H1 (cell line): ENCODE data around the gene SKA3. TPM values are rescaled to one million over a fixed set of nuclear protein-coding genes. Genes with fewer than 3 reads are reported as not detected.
A peak's percentile ranks its signal among the peaks of the same experiment; 100 is the strongest.

Source experiments
- CTCF ChIA-PET: fragments of 300-600 bp; sonication (Branson Sonifier 250); formaldehyde crosslinking; loops from one replicate; lab custom pipeline; 2021; ENCODE audit not compliant: partially characterized antibody; lab: Charles Lee
- POLR2A ChIA-PET: fragments of 300-600 bp; sonication (Branson Sonifier 250); formaldehyde crosslinking; loops from one replicate; lab custom pipeline; 2021; ENCODE audit warnings: inconsistent platforms; ENCODE audit not compliant: partially characterized antibody; lab: Charles Lee
- DNase-seq, 2 experiments: peaks; one replicate each; pipeline versions ENCODE4 v3.0.0 to v3.0.0-alpha.2; 2010 to 2022; ENCODE audit warnings: low spot score in 2 of 2, low read depth in 1 of 2, mixed read lengths in 1 of 2
- FAIRE-seq: peaks from 2 replicates; lab custom pipeline; 2011; peaks lifted over from hg19 to GRCh38; lab: Jason Lieb, UNC
- H2AFZ ChIP-seq: 2 replicates; pipeline ENCODE4 v1.8.1; 2012; ENCODE audit warnings: low read length, inconsistent platforms
- H2AK5ac ChIP-seq: 2 replicates; pipeline ENCODE4 v1.6.1; 2013; ENCODE audit warnings: low read depth, low read length
- H2BK120ac ChIP-seq: replicated peaks from 2 replicates; pipeline ENCODE3; 2013; ENCODE audit warnings: low read depth, low read length, inconsistent platforms
- H2BK12ac ChIP-seq: 2 replicates; pipeline ENCODE4 v1.6.1; 2013; ENCODE audit warnings: low read depth, low read length
- H2BK15ac ChIP-seq: 2 replicates; pipeline ENCODE4 v1.6.1; 2013; ENCODE audit warnings: low read length
- H2BK20ac ChIP-seq: 2 replicates; pipeline ENCODE4 v1.6.1; 2013; ENCODE audit warnings: low read length
- H2BK5ac ChIP-seq: 2 replicates; pipeline ENCODE4 v1.6.1; 2013; ENCODE audit warnings: low read depth, low read length
- H3K14ac ChIP-seq: 2 replicates; pipeline ENCODE4 v1.6.1; 2013; ENCODE audit warnings: inconsistent platforms; ENCODE audit not compliant: insufficient read length
- H3K18ac ChIP-seq: 2 replicates; pipeline ENCODE4 v1.6.1; 2013; ENCODE audit warnings: low read length; ENCODE audit errors: extremely low read depth
- H3K23ac ChIP-seq: 2 replicates; pipeline ENCODE4 v1.6.1; 2013; ENCODE audit warnings: inconsistent platforms; ENCODE audit not compliant: insufficient read length
- H3K23me2 ChIP-seq: 2 replicates; pipeline ENCODE4 v1.6.1; 2013; ENCODE audit warnings: low read depth, low read length
- H3K27ac ChIP-seq: 2 replicates; pipeline ENCODE4 v1.6.1; 2011; ENCODE audit warnings: low read depth, low read length, inconsistent platforms
- H3K27me3 ChIP-seq, 4 experiments: replicated peaks in 1 of 4; 1 replicate in 1 of 4; 2 replicates in 3 of 4; pipeline versions ENCODE4 v1.6.1 to v1.8.1; 2011 to 2013; ENCODE audit warnings: low read length in 3 of 4, mild to moderate bottlenecking in 3 of 4, inconsistent platforms in 2 of 4, mixed read lengths in 2 of 4, moderate library complexity in 1 of 4; ENCODE audit not compliant: control insufficient read depth in 3 of 4, insufficient read depth in 3 of 4; ENCODE audit errors: extremely low read depth in 1 of 4
- H3K36me3 ChIP-seq, 4 experiments: 2 replicates each; pipeline versions ENCODE4 v1.6.1 to v1.8.1; 2011 to 2013; ENCODE audit warnings: mild to moderate bottlenecking in 4 of 4, low read length in 3 of 4, moderate library complexity in 2 of 4, control low read depth in 1 of 4, inconsistent platforms in 1 of 4; ENCODE audit not compliant: insufficient read depth in 4 of 4, control insufficient read depth in 2 of 4
- H3K4ac ChIP-seq: replicated peaks from 2 replicates; pipeline ENCODE3; 2013; ENCODE audit warnings: low read length, low read depth, mixed read lengths, inconsistent platforms; ENCODE audit not compliant: insufficient read length
- H3K4me1 ChIP-seq, 4 experiments: replicated peaks in 1 of 4; 1 replicate in 1 of 4; 2 replicates in 3 of 4; pipeline versions ENCODE4 v1.6.1 to v1.8.1; 2011 to 2013; ENCODE audit warnings: low read length in 3 of 4, inconsistent platforms in 2 of 4, mixed read lengths in 1 of 4; ENCODE audit not compliant: insufficient read depth in 4 of 4, control insufficient read depth in 3 of 4
- H3K4me2 ChIP-seq, 2 experiments: 2 replicates each; pipeline versions ENCODE4 v1.6.1 to v1.8.1; 2011 to 2013; ENCODE audit warnings: low read depth in 2 of 2, low read length in 2 of 2, control low read depth in 1 of 2, inconsistent platforms in 1 of 2, mild to moderate bottlenecking in 1 of 2; ENCODE audit not compliant: insufficient read depth in 1 of 2
- H3K4me3 ChIP-seq, 4 experiments: fragments of 200-600, 300-600 bp in 1 of 4; sonication (generic), shearing (Covaris generic), sonication (Bioruptor Twin) in 1 of 4; 2 replicates each; pipeline versions ENCODE4 v1.5.1 to v1.8.1; 2011 to 2016; ENCODE audit warnings: low read length in 4 of 4, low read depth in 3 of 4, control low read depth in 2 of 4, inconsistent platforms in 2 of 4, mild to moderate bottlenecking in 2 of 4, mixed read lengths in 1 of 4, moderate library complexity in 1 of 4; ENCODE audit not compliant: insufficient read depth in 2 of 4; ENCODE audit errors: extremely low read depth in 1 of 4
- H3K56ac ChIP-seq: replicated peaks from 2 replicates; pipeline ENCODE3; 2013; ENCODE audit warnings: low read depth, mild to moderate bottlenecking, mixed read lengths, low read length, inconsistent platforms; ENCODE audit not compliant: insufficient read length
- H3K79me1 ChIP-seq: 2 replicates; pipeline ENCODE4 v1.6.1; 2013; ENCODE audit warnings: low read depth, low read length, control low read depth
- H3K79me2 ChIP-seq, 2 experiments: 2 replicates each; pipeline versions ENCODE4 v1.6.1 to v1.8.1; 2012 to 2013; ENCODE audit warnings: low read length in 2 of 2, mild to moderate bottlenecking in 2 of 2, inconsistent platforms in 1 of 2; ENCODE audit not compliant: insufficient read depth in 2 of 2, control insufficient read depth in 1 of 2
- H3K9ac ChIP-seq, 4 experiments: replicated peaks in 1 of 4; 1 replicate in 1 of 4; 2 replicates in 3 of 4; pipeline versions ENCODE4 v1.6.1 to v1.8.1; 2011 to 2013; ENCODE audit warnings: low read depth in 3 of 4, low read length in 3 of 4, control low read depth in 2 of 4, mild to moderate bottlenecking in 2 of 4, moderate library complexity in 2 of 4, inconsistent platforms in 1 of 4; ENCODE audit errors: extremely low read depth in 1 of 4
- H3K9me3 ChIP-seq, 2 experiments: 2 replicates each; pipeline versions ENCODE4 v1.6.1 to v1.8.1; 2012 to 2013; ENCODE audit warnings: mild to moderate bottlenecking in 2 of 2, moderate library complexity in 2 of 2, control low read depth in 1 of 2, inconsistent platforms in 1 of 2, low read depth in 1 of 2, low read length in 1 of 2, mixed read lengths in 1 of 2; ENCODE audit not compliant: insufficient read depth in 2 of 2
- H4K20me1 ChIP-seq, 2 experiments: replicated peaks in 1 of 2; 2 replicates each; pipeline versions ENCODE3 to v1.8.1; 2011 to 2013; ENCODE audit warnings: inconsistent platforms in 2 of 2, low read length in 2 of 2, mild to moderate bottlenecking in 1 of 2; ENCODE audit not compliant: insufficient read depth in 2 of 2, control insufficient read depth in 1 of 2
- H4K5ac ChIP-seq: 2 replicates; pipeline ENCODE4 v1.6.1; 2013; ENCODE audit warnings: low read length, low read depth, mixed read lengths, inconsistent platforms; ENCODE audit not compliant: insufficient read length
- H4K8ac ChIP-seq: 2 replicates; pipeline ENCODE4 v1.8.0; 2013; ENCODE audit warnings: mild to moderate bottlenecking, moderate library complexity, low read length, inconsistent platforms; ENCODE audit not compliant: insufficient read depth; ENCODE audit errors: extremely low read depth
- H4K91ac ChIP-seq: replicated peaks from 2 replicates; pipeline ENCODE3; 2013; ENCODE audit warnings: low read length, mixed read lengths, inconsistent platforms; ENCODE audit not compliant: insufficient read length
- BACH1 ChIP-seq: IDR thresholded peaks from 2 replicates; pipeline ENCODE4 v1.6.1; 2012; ENCODE audit warnings: low read length, improper control_type of control experiment
- BRCA1 ChIP-seq: IDR thresholded peaks from 2 replicates; pipeline ENCODE4 v1.6.1; 2012; ENCODE audit warnings: low read depth, low read length, improper control_type of control experiment
- CHD2 ChIP-seq: IDR thresholded peaks from 2 replicates; pipeline ENCODE4 v1.6.1; 2012; ENCODE audit warnings: low read length, improper control_type of control experiment
- JUN ChIP-seq: IDR thresholded peaks from 2 replicates; pipeline ENCODE4 v1.6.1; 2011; ENCODE audit warnings: low read depth, mild to moderate bottlenecking, improper control_type of control experiment, low read length
- NRF1 ChIP-seq: IDR thresholded peaks from 2 replicates; pipeline ENCODE4 v1.6.1; 2011; ENCODE audit warnings: mild to moderate bottlenecking, low read depth, low read length, improper control_type of control experiment
- PHF8 ChIP-seq: fragments of 200-600 bp; sonication (generic); conservative IDR thresholded peaks from 2 replicates; pipeline ENCODE4 v1.7.1; 2012; ENCODE audit warnings: low read depth, mild to moderate bottlenecking, inconsistent platforms, low read length, moderate library complexity
- TAF7 ChIP-seq: optimal IDR thresholded peaks from 2 replicates; pipeline ENCODE3; 2011; ENCODE audit warnings: low read depth, mild to moderate bottlenecking, inconsistent platforms, low read length, moderate library complexity, borderline replicate concordance
- WGBS, 2 experiments: shearing (Covaris generic) in 1 of 2; methylation state at CpG; one replicate each; pipeline versions ENCODE4 v1.1.6 to v1.1.7; 2013 to 2015; ENCODE audit warnings: low lambda C conversion rate in 2 of 2, mixed read lengths in 2 of 2, inconsistent platforms in 1 of 2, low coverage in 1 of 2, missing lambda C conversion rate in 1 of 2; ENCODE audit not compliant: insufficient replicate concordance in 2 of 2, insufficient coverage in 1 of 2, insufficient read length in 1 of 2; ENCODE audit errors: extremely low coverage in 1 of 2, missing lambda C conversion rate in 1 of 2; 5-methylcytosine and 5-hydroxymethylcytosine counted together
- long read RNA-seq, 2 experiments: library from RNA in 1 of 2; library from capped mRNA in 1 of 2; stranded (forward); transcript quantifications; one replicate each; pipeline ENCODE4 v2.0.0, GENCODE V29; 2021; ENCODE audit warnings: inconsistent platforms in 1 of 2
- polyA minus RNA-seq, 3 experiments: library from RNA; depleted of rRNA, polyadenylated mRNA; stranded (reverse); fragments of >200 nt; gene quantifications; 1 replicate in 2 of 3; 2 replicates in 1 of 3; pipeline ENCODE4 v1.2.3, GENCODE V29; 2011
- polyA plus RNA-seq, 7 experiments: library from polyadenylated mRNA; depleted of rRNA in 3 of 7; stranded (reverse) in 5 of 7; unstranded in 2 of 7; fragments of >200 nt in 5 of 7; fragments of 200-250 nt in 2 of 7; gene quantifications; 1 replicate in 5 of 7; 2 replicates in 1 of 7; 4 replicates in 1 of 7; pipeline versions ENCODE4 v1.2.1 to v1.2.3, GENCODE V29; 2011 to 2013; ENCODE audit warnings: missing spikeins in 2 of 7, mixed read lengths in 2 of 7
- total RNA-seq: library from RNA; stranded (reverse); fragmentation: NEBNext Ultra II Directional; extraction: Animal tissue kit (Norgen Biotek cat#: 25700); gene quantifications from 2 replicates; pipeline ENCODE4 v1.2.1, GENCODE V29; 2021

Gene SKA3
- total RNA-seq (60.1 and 63.7 TPM in 2 replicates), polyA plus RNA-seq (2011; rRNA removed) (21.3 and 32.3 TPM in 2 replicates), polyA minus RNA-seq (2011; rRNA and poly(A)+ RNA removed) (24.8 and 38.1 TPM in 2 replicates)
- 32.8 TPM for polyA plus RNA-seq (2011; cell fraction: cytosol; rRNA removed)
- polyA plus RNA-seq (2011; cell fraction: nucleus; rRNA removed): 13.1 TPM
- polyA plus RNA-seq (2012, experiment 1 of 2): 28.3 to 44.9 TPM (median 32.7 TPM) in 4 replicates
- 10.0 TPM for polyA plus RNA-seq (2012, experiment 2 of 2)
- polyA plus RNA-seq (2013, experiment 1 of 2): 59.5 TPM
- 59.8 TPM for polyA plus RNA-seq (2013, experiment 2 of 2)
- polyA minus RNA-seq (2011; cell fraction: cytosol; rRNA and poly(A)+ RNA removed): 41.6 TPM
- 51.7 TPM for polyA minus RNA-seq (2011; cell fraction: nucleus; rRNA and poly(A)+ RNA removed)
- long read RNA-seq, experiment 1, transcript SKA3-202 (9 exons, 2,919 nt): major isoform, 26 of 73 reads
- long read RNA-seq, experiment 1, transcript SKA3-203 (8 exons, 2,745 nt): minor isoform, 5 of 73 reads
- long read RNA-seq, experiment 1, partial matches to known transcripts: 18 of 73 reads
- long read RNA-seq, experiment 1, other reads (novel, unspliced or antisense): 21 of 73 reads
- long read RNA-seq, experiment 2, transcript SKA3-201 (8 exons, 2,803 nt): minor isoform, 7 of 65 reads
- long read RNA-seq, experiment 2, transcript SKA3-202 (9 exons, 2,919 nt): major isoform, 25 of 65 reads
- long read RNA-seq, experiment 2, transcript SKA3-203 (8 exons, 2,745 nt): minor isoform, 5 of 65 reads
- long read RNA-seq, experiment 2, partial matches to known transcripts: 7 of 65 reads
- long read RNA-seq, experiment 2, other reads (novel, unspliced or antisense): 19 of 65 reads

DNA sequence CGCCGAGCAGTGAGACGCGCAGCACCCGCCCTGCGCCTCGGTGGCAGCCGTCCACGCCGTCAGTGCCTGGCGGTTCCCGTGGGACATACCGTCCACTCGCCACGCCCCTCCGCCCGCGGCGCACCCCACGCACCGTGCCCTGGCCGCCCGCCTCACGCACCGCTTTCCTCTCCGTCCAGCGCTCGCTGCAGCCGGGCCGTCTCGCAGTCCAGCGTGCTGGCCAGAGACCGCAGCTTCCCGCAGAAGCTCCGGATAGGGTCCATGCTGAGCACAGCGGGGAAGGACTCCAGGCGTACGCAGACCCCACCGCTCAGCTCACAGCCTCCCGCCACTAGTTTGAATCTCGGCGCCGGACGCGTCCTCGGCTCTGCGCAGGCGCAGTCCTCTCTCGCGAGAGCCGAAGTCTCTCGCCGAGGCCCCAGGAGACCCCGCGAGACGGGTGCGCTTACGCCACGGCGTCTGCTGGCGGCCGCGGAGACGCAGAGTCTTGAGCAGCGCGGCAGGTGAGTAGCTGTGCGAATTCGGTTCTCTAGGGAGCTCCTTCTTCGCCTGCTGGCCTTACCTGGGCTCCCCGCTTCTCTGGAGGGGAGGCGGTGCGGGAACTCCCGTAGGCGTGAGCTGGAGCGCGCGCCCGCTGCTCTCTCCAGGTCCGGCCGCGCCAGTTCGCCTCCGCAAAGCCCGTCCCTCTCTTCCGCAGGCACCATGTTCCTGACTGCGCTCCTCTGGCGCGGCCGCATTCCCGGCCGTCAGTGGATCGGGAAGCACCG, at the start of gene SKA3, which contains the start of gene MRPL57:
SKA3 (minus strand) TSS at position 338 of the 767 bp plus-strand sequence; CDS start at position 263, 75 bp downstream.
MRPL57 (plus strand) TSS at position 444 of the 767 bp plus-strand sequence; CDS start at position 703, 259 bp downstream.
- no peak within 1 kb of the TSS for H3K14ac ChIP-seq
- H4K5ac ChIP-seq: peak within 1 kb of the TSS; percentile 89
- peak within 1 kb of the TSS; percentile 98 for H3K4ac ChIP-seq
- H3K56ac ChIP-seq: peak within 1 kb of the TSS; percentile 89
- peaks cover 0 to 2% (median under 1%) of the 10 kb centered on the region in 4 experiments; a peak in 2 of 8 replicates for H3K36me3 ChIP-seq
- peaks cover 7 to 60% of the 10 kb centered on the region in 2 experiments for H3K79me2 ChIP-seq
- POLR2A ChIA-PET: interaction anchor here (0.6 to 3.8 kb wide), 48 partner anchors 8 to 300 kb away, joined by 3 to 23 read pairs (median 4); partner anchors contain the start of genes LATS2, XPO4 and ZDHHC20
- H3K9ac ChIP-seq: peak within 1 kb of the TSS; percentile 90 to 94 (median 91)
- peaks cover 0 to 2% of the 10 kb centered on the region in 2 experiments for H4K20me1 ChIP-seq
- peak within 1 kb of the TSS; percentile 97 for H3K18ac ChIP-seq
- H3K4me1 ChIP-seq: peaks cover 0 to 4% (median 0%) of the 10 kb centered on the region in 4 experiments; a peak in 2 of 7 replicates
- DNase-seq (peak; percentile 95 to 97), FAIRE-seq (no peak)
- H3K27me3 ChIP-seq: no peaks in the 10 kb centered on the region
- peak within 1 kb of the TSS; percentile 95 for H3K27ac ChIP-seq
- H2BK12ac ChIP-seq: peak within 1 kb of the TSS; percentile 98
- peak within 1 kb of the TSS; percentile 76 to 78 for H3K4me2 ChIP-seq
- H2BK120ac ChIP-seq: peak within 1 kb of the TSS; percentile 47
- no peak within 1 kb of the TSS for H3K23ac ChIP-seq
- H2BK5ac ChIP-seq: peak within 1 kb of the TSS; percentile 99
- peak within 1 kb of the TSS; percentile 63 to 89 (median 82) for H3K4me3 ChIP-seq
- peaks cover 6% of the 10 kb centered on the region for H3K79me1 ChIP-seq
- no peaks in the 10 kb centered on the region for H3K23me2 ChIP-seq
- no peak within 1 kb of the TSS; the same call in 1 of the 2 replicates for H2BK15ac ChIP-seq
- H3K9me3 ChIP-seq: no peaks in the 10 kb centered on the region
- peak within 1 kb of the TSS; percentile 17; the same call in 1 of the 2 replicates for H2AK5ac ChIP-seq
- H2AFZ ChIP-seq: peak within 1 kb of the TSS; percentile 29; the same call in 1 of the 2 replicates
- peak within 1 kb of the TSS; percentile 96 for H4K8ac ChIP-seq
- CTCF ChIA-PET: interaction anchor here (0.5 to 3.7 kb wide), 10 partner anchors 12 to 396 kb away, joined by 3 to 15 read pairs (median 3); no protein-coding TSS in a partner anchor
- H2BK20ac ChIP-seq: no peak within 1 kb of the TSS
- WGBS, 2 experiments: 6% methylated on average over 73 of the region's 93 CpGs; no CpG with 5 or more reads in 1 of the 2 experiments
- peak within 1 kb of the TSS; percentile 98 for H4K91ac ChIP-seq
- TF ChIP-seq NRF1: peak; percentile 80
- peak; percentile 99 for TF ChIP-seq BRCA1
- peak; percentile 100 for TF ChIP-seq CHD2
- peak; percentile 96 for TF ChIP-seq PHF8
- TF ChIP-seq JUN: no peak
- peak; percentile 49; the same call in 1 of the 2 replicates for TF ChIP-seq BACH1
- TF ChIP-seq TAF7: peak; percentile 85
